Hippocampal formation (tissue), 2 donors: ENCODE measurements around the gene NUP42.
"Not testable (repeated sequence)": the region's sequence is repeated elsewhere in the genome, so short reads cannot be mapped to it uniquely, and the experiment has no call there.

Experiments used
- DNase-seq, 2 donors: peaks; one replicate each; lab custom pipeline; 2025; lab: John Stamatoyannopoulos, UW

NUP42 gene

GRCh38 chr7:23204241-23204640 lies 22.4 kb downstream of the NUP42 start:
- no peak for DNase-seq

- no peak for DNase-seq
Observed at GRCh38 chr7:23205577-23205908, 23.7 kb downstream of the NUP42 start.

GRCh38 chr7:23205909-23206767 lies 24.3 kb downstream of the NUP42 start:
- no peak for DNase-seq

- DNase-seq: no peak
Observed at GRCh38 chr7:23207021-23207420, 25.2 kb downstream of the NUP42 start.

- no peak for DNase-seq
Observed at GRCh38 chr7:23207884-23208283, 26.0 kb downstream of the NUP42 start.

GRCh38 chr7:23208316-23208715 lies 26.5 kb downstream of the NUP42 start:
- no peak for DNase-seq

- no peak for DNase-seq
Observed at GRCh38 chr7:23210506-23210905, 28.7 kb downstream of the NUP42 start.

GRCh38 chr7:23211589-23211988 lies 29.7 kb downstream of the NUP42 start:
- no peak for DNase-seq

GRCh38 chr7:23212395-23212794 lies 30.5 kb downstream of the NUP42 start:
- DNase-seq: no peak

GRCh38 chr7:23212841-23213240 lies 31.0 kb downstream of the NUP42 start:
- DNase-seq: no peak

- DNase-seq: no peak
Observed at GRCh38 chr7:23213755-23214154, 31.9 kb downstream of the NUP42 start.

GRCh38 chr7:23214423-23214822 lies 32.6 kb downstream of the NUP42 start:
- DNase-seq: no peak

- no peak for DNase-seq
Observed at GRCh38 chr7:23214938-23215337, 33.1 kb downstream of the NUP42 start.

GRCh38 chr7:23216021-23216420 lies 34.2 kb downstream of the NUP42 start:
- peak in 1 of 2 donors; percentile 37 for DNase-seq

GRCh38 chr7:23218196-23218595 lies 36.3 kb downstream of the NUP42 start:
- no peak for DNase-seq

- no peak for DNase-seq
Observed at GRCh38 chr7:23220690-23221305, 39.0 kb downstream of the NUP42 start.

GRCh38 chr7:23222439-23223030 lies 40.7 kb downstream of the NUP42 start:
- no peak for DNase-seq

GRCh38 chr7:23224364-23224763 lies 42.5 kb downstream of the NUP42 start:
- DNase-seq: not testable (repeated sequence)

GRCh38 chr7:23226844-23227450 lies 45.1 kb downstream of the NUP42 start:
- peak; percentile 17 to 54 for DNase-seq

- no peak for DNase-seq
Observed at GRCh38 chr7:23228412-23228811, 46.6 kb downstream of the NUP42 start.

- DNase-seq: peak; percentile 47 to 87
Observed at GRCh38 chr7:23230641-23231101, 48.8 kb downstream of the NUP42 start.

- DNase-seq: no peak
Observed at GRCh38 chr7:23232966-23233365, 51.1 kb downstream of the NUP42 start.
